Right lobe of liver (tissue), 6 donors: Measurements from ENCODE around the gene UBAC2. TPM values are rescaled to one million over a fixed set of nuclear protein-coding genes. Genes with fewer than 3 reads are reported as not detected.

Experiments used
- ATAC-seq, 4 donors: fragments of 200-7000 bp; cut with Tn5 transposase; one replicate each; pipeline ENCODE4 v1.9.1; 2020; ENCODE audit warnings: mild to moderate bottlenecking in 4 of 4, moderate library complexity in 4 of 4
- DNase-seq, 3 donors: peaks; one replicate each; pipeline ENCODE4 v3.0.0-alpha.2; 2020
- H3K27ac ChIP-seq, 3 donors: fragments of 200-600 bp; one replicate each; pipeline ENCODE4 v1.8.0; 2022
- H3K27me3 ChIP-seq, 2 donors: fragments of 200-600 bp; one replicate each; pipeline ENCODE4 v1.8.0; 2022
- H3K36me3 ChIP-seq, 4 donors: fragments of 200-600 bp; sonication (generic) in 1 of 4; one replicate each; pipeline versions ENCODE4 v1.5.1 to v1.8.0; 2017 to 2022; ENCODE audit warnings: control low read depth in 1 of 4
- H3K4me1 ChIP-seq, 4 donors: fragments of 200-600 bp; sonication (generic) in 1 of 4; one replicate each; pipeline versions ENCODE4 v1.5.1 to v1.8.0; 2017 to 2022; ENCODE audit warnings: control low read depth in 1 of 4
- H3K4me3 ChIP-seq, 3 donors: fragments of 200-600 bp; one replicate each; pipeline ENCODE4 v1.8.0; 2022
- H3K9me3 ChIP-seq, 4 donors: fragments of 200-600 bp; sonication (generic) in 1 of 4; one replicate each; pipeline versions ENCODE4 v1.5.1 to v1.8.0; 2017 to 2022; ENCODE audit warnings: control low read depth in 1 of 4
- POLR2A ChIP-seq: fragments of 450-650 bp; IDR thresholded peaks from one replicate; pipeline ENCODE4 v1.6.1; 2017; ENCODE audit warnings: antibody characterized with exemption, mild to moderate bottlenecking
- WGBS: methylation state at CpG from one replicate; pipeline ENCODE4 v1.1.6; 2018; ENCODE audit warnings: low coverage, low lambda C conversion rate; ENCODE audit not compliant: insufficient coverage; ENCODE audit errors: missing lambda C conversion rate; 5-methylcytosine and 5-hydroxymethylcytosine counted together
- intact Hi-C, 2 donors: fragments of 100-400 bp; cut with DNase I; formaldehyde crosslinking; loops; one replicate each; pipeline versions ENCODE4 v1.11.2 to v1.14.1; 2022
- long read RNA-seq: library from polyadenylated mRNA; unstranded; transcript quantifications from one replicate; pipeline ENCODE4 v2.0.0, GENCODE V29; 2019
- total RNA-seq, 6 experiments: library from RNA; depleted of rRNA in 2 of 6; stranded (reverse); fragments of >200 nt in 2 of 6; fragmentation: NEBNext Ultra II Directional in 3 of 6; extraction: Animal tissue kit (Norgen Biotek cat#: 25700) in 3 of 6; gene quantifications; one replicate each; pipeline versions ENCODE4 v1.1.0 to v1.2.4, GENCODE V29; 2016 to 2023
- TF ChIP-seq, protein P1 (sequence below), 4 donors: fragments of 200-600 bp in 3 of 4; fragments of 450-650 bp in 1 of 4; IDR thresholded peaks; one replicate each; pipeline versions ENCODE4 v1.5.1 to v1.8.0; 2016 to 2022; ENCODE audit warnings: antibody characterized with exemption in 4 of 4, mild to moderate bottlenecking in 2 of 4
- donor health status: DM: no; HTN: yes; CAD: no.
- donor health status: DM: no; HTN: no; CAD: no.
- donor health status: DM: no; HTN: no; CAD: no.
- donor health status: DM: no; HTN: yes; CAD: no.
- donor health status: DM: no; HTN: yes; CAD: no.

Gene UBAC2, protein sequence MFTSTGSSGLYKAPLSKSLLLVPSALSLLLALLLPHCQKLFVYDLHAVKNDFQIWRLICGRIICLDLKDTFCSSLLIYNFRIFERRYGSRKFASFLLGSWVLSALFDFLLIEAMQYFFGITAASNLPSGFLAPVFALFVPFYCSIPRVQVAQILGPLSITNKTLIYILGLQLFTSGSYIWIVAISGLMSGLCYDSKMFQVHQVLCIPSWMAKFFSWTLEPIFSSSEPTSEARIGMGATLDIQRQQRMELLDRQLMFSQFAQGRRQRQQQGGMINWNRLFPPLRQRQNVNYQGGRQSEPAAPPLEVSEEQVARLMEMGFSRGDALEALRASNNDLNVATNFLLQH
- total RNA-seq: 10 to 100 TPM; 30.2 to 45.0 (median 37.0) TPM
- long read RNA-seq, transcript UBAC2-203 (9 exons, 1,375 nt): major isoform, 13 of 22 reads
- long read RNA-seq, partial matches to known transcripts: 2 of 22 reads
- long read RNA-seq, other reads (novel, unspliced or antisense): 7 of 22 reads

DNA sequence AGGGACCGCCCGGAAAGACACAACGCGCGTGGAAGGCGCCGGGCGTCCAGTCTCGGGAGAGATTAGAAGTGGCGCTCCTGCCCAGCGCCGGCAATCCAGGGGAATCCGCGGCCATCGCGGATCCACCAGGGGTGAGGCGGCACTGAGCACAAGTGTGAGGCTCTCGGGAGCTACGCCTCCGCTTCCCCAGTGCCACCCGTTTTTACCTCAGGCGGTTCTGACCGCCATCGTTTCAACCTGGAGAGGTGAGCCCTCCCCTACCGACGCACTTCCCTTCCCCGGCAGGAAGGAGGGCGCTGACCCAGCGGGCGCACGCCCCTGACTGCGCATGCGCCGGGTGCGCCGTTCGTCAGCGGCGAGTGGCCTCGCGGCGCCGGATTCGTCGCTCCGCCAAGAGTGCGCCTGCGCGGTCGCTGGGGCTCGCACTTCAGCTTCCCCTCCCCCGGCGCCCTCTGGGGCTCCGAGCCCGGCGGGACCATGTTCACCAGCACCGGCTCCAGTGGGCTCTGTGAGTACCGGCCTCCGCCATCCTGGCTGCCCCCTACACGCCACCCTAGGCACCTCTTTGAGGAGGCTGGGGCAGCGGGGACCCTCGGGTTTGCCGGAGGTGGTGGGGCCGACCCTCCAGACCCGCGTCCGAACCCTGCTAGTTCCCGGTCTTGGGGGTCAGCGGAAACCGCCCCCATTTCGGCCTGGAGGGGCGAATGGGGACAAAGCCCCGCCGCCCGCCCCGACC lies at the start of gene UBAC2:
UBAC2 (plus strand) TSS at position 423 of the 736 bp plus-strand sequence; CDS start at position 478, 55 bp downstream.
- TF ChIP-seq, protein P1, sequence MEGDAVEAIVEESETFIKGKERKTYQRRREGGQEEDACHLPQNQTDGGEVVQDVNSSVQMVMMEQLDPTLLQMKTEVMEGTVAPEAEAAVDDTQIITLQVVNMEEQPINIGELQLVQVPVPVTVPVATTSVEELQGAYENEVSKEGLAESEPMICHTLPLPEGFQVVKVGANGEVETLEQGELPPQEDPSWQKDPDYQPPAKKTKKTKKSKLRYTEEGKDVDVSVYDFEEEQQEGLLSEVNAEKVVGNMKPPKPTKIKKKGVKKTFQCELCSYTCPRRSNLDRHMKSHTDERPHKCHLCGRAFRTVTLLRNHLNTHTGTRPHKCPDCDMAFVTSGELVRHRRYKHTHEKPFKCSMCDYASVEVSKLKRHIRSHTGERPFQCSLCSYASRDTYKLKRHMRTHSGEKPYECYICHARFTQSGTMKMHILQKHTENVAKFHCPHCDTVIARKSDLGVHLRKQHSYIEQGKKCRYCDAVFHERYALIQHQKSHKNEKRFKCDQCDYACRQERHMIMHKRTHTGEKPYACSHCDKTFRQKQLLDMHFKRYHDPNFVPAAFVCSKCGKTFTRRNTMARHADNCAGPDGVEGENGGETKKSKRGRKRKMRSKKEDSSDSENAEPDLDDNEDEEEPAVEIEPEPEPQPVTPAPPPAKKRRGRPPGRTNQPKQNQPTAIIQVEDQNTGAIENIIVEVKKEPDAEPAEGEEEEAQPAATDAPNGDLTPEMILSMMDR (IDR thresholded peaks at IDR 0.05): peak in 1 of 4 donors; percentile 4
- TF ChIP-seq POLR2A: peak; percentile 94
- Histone ChIP-seq H3K27ac (peak within 1 kb of the TSS; percentile 95 to 98 (median 98)), H3K4me3 (peak within 1 kb of the TSS; percentile 97 to 98 (median 98)), H3K27me3 (no peaks in the 10 kb centered on the region), H3K4me1 (peaks cover 0 to 15% (median 2%) of the 10 kb centered on the region in 4 donors), H3K9me3 (no peaks in the 10 kb centered on the region), H3K36me3 (no peaks in the 10 kb centered on the region)
- intact Hi-C loops: no loop called here
- DNase-seq (peak; percentile 97), ATAC-seq (peak; percentile 91 to 95 (median 92))
- WGBS: no CpG with 5 or more reads among the region's 76 CpGs

DNA sequence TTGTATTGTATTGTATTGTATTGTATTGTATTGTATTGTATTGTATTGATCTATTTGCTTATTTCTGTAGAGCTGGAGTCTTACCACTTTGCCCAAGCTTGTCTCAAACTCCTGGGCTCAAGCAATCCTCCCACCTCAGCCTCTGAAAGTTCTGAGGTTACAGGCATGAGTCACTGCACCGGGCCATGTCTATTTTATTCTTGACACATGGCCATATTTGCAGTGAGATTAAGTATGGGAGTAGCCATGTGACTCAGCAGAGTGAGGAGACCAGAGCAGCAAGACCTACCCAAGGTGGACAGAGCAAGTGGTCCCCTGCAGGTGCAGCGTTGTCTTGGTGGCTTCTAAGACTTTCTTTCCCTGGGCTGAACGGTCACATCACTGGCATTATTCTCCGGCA lies 49.1 kb upstream of the UBAC2 start:
- Histone ChIP-seq H3K9me3 (no peaks in the 10 kb centered on the region), H3K27me3 (no peaks in the 10 kb centered on the region), H3K36me3 (no peaks in the 10 kb centered on the region), H3K4me3 (no peak overlapping the region), H3K27ac (no peak overlapping the region), H3K4me1 (no peaks in the 10 kb centered on the region)
- ATAC-seq: no peak
- TF ChIP-seq POLR2A: no peak
- TF ChIP-seq, protein P1 (IDR thresholded peaks at IDR 0.05): no peak
- intact Hi-C loops: no loop called here
- DNase-seq: no peak
- WGBS: 63% methylated on average over 2 of the region's 4 CpGs

DNA sequence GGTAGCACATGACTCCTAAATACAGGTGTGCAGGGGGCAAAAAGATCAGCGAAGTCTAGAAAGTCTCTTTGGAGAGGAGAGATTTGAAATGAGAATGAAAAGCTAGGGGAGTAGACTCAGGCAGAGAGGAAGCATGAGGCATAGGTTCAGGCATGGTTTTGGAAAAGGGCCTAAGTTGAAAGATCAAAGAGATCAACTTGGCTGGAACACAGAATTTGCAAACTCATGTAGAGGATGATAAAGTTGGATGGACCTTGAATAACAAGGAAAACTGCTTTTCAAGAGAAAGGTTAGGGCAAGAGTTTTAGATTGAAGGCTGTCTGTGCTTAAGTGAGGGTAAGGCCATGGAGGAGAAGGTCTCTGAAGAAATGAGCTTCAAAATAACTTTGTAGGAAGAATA lies 47.4 kb upstream of the UBAC2 start:
- WGBS: 57% methylated on average over 1 of the region's 1 CpG
- DNase-seq (no peak), ATAC-seq (peak in 1 of 4 donors; percentile 47)
- Histone ChIP-seq H3K36me3 (no peaks in the 10 kb centered on the region), H3K27ac (no peak overlapping the region), H3K9me3 (no peaks in the 10 kb centered on the region), H3K27me3 (no peaks in the 10 kb centered on the region), H3K4me1 (no peaks in the 10 kb centered on the region), H3K4me3 (no peak overlapping the region)
- no peak for TF ChIP-seq POLR2A
- TF ChIP-seq, protein P1 (IDR thresholded peaks at IDR 0.05): no peak
- intact Hi-C loops: no loop called here

DNA sequence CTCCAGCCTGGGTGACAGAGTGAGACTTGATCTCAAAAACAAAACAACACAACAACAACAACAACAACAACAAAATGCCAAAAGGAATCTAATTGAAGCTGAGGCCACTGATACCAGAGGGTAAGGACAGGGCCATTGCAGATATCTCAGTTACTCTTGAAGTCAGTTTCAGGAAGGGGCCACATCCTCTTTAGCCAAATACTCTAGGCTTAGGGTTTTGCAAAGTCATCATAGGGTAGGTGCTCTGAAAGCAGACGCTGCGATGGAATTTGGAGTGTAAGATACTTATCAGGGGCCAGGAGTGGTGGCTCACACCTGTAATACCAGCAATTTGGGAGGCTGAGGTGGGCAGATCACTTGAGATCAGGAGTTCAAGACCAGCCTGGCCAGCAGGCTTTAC lies 46.6 kb upstream of the UBAC2 start:
- DNase-seq (no peak), ATAC-seq (no peak)
- Histone ChIP-seq H3K36me3 (no peaks in the 10 kb centered on the region), H3K4me1 (no peaks in the 10 kb centered on the region), H3K27ac (no peak overlapping the region), H3K27me3 (no peaks in the 10 kb centered on the region), H3K4me3 (no peak overlapping the region), H3K9me3 (no peaks in the 10 kb centered on the region)
- intact Hi-C loops: no loop called here
- WGBS: no CpG with 5 or more reads among the region's 2 CpGs
- no peak for TF ChIP-seq POLR2A
- TF ChIP-seq, protein P1 (IDR thresholded peaks at IDR 0.05): no peak
